ENCODE data around the gene GPD1L. TPM values are rescaled to one million over a fixed set of nuclear protein-coding genes. Genes with fewer than 3 reads are reported as not detected.

Gene GPD1L
- total RNA-seq, 2 experiments from 2014 or later: 10.9 to 12.2 TPM

GRCh38 chr3:32193101-32193500, 86.7 kb downstream of the GPD1L start:
- ChIA-PET CTCF (interaction anchor here (1.2 kb wide), 1 partner anchor 16 kb away, joined by 5 read pairs; no protein-coding TSS in a partner anchor), POLR2A (no interaction called here)
- H3K4me3 Mint-ChIP-seq: no peak overlapping the region
- peaks cover 8% of the 10 kb centered on the region for H3K27me3 Mint-ChIP-seq
- no peaks in the 10 kb centered on the region for H3K4me1 Mint-ChIP-seq (ENCODE audit: low read depth)
- DNase-seq: no peak
- intact Hi-C loops (cut with micrococcal nuclease): no loop called here
- no peaks in the 10 kb centered on the region for H3K36me3 Mint-ChIP-seq
- no peak overlapping the region for H3K27ac Mint-ChIP-seq
- H3K9me3 Mint-ChIP-seq: no peaks in the 10 kb centered on the region

- no peak overlapping the region for H3K27ac Mint-ChIP-seq
- no peak overlapping the region for H3K4me3 Mint-ChIP-seq
- ChIA-PET POLR2A (no interaction called here), CTCF (no interaction called here)
- no peak for DNase-seq
- intact Hi-C loops (cut with micrococcal nuclease): no loop called here
- no peaks in the 10 kb centered on the region for H3K36me3 Mint-ChIP-seq
- H3K9me3 Mint-ChIP-seq: no peaks in the 10 kb centered on the region
- H3K27me3 Mint-ChIP-seq: peaks cover 8% of the 10 kb centered on the region
- no peaks in the 10 kb centered on the region for H3K4me1 Mint-ChIP-seq (ENCODE audit: low read depth)
Measured at GRCh38 chr3:32194653-32195052, 88.2 kb downstream of the GPD1L start.

- Mint-ChIP-seq H3K9me3 (no peaks in the 10 kb centered on the region), H3K36me3 (no peaks in the 10 kb centered on the region), H3K4me3 (no peak overlapping the region), H3K4me1 (ENCODE audit: low read depth) (no peaks in the 10 kb centered on the region), H3K27me3 (peaks cover 5% of the 10 kb centered on the region), H3K27ac (no peak overlapping the region)
- CTCF ChIA-PET: interaction anchor here (0.9 kb wide), 1 partner anchor 45 kb away, joined by 3 read pairs; no protein-coding TSS in a partner anchor
- POLR2A ChIA-PET: no interaction called here
- DNase-seq: no peak
- intact Hi-C loops (cut with micrococcal nuclease): no loop called here
Measured at GRCh38 chr3:32195995-32196540, 89.6 kb downstream of the GPD1L start.

- CTCF ChIA-PET: interaction anchor here (1.0 kb wide), 1 partner anchor 41 kb away, joined by 3 read pairs; the partner anchor contains the start of gene CMTM8
Measured at GRCh38 chr3:32197991-32198390, 91.6 kb downstream of the GPD1L start.

GRCh38 chr3:32198714-32199113, 92.3 kb downstream of the GPD1L start:
- intact Hi-C loops (cut with micrococcal nuclease): no loop called here
- H3K27ac Mint-ChIP-seq: no peak overlapping the region
- CTCF ChIA-PET: interaction anchor here (0.7 kb wide), 1 partner anchor 21 kb away, joined by 3 read pairs; no protein-coding TSS in a partner anchor
- H3K4me1 Mint-ChIP-seq (ENCODE audit: low read depth): no peaks in the 10 kb centered on the region
- DNase-seq: no peak
- H3K27me3 Mint-ChIP-seq: peaks cover 4% of the 10 kb centered on the region
- no peaks in the 10 kb centered on the region for H3K9me3 Mint-ChIP-seq
- H3K4me3 Mint-ChIP-seq: no peak overlapping the region
- no peaks in the 10 kb centered on the region for H3K36me3 Mint-ChIP-seq
- POLR2A ChIA-PET: no interaction called here

More at GRCh38 chr3:32197991-32198390, 91.6 kb downstream of the GPD1L start:
- no peak for DNase-seq
- no peaks in the 10 kb centered on the region for H3K9me3 Mint-ChIP-seq
- H3K4me3 Mint-ChIP-seq: no peak overlapping the region
- POLR2A ChIA-PET: no interaction called here
- H3K27me3 Mint-ChIP-seq: peaks cover 4% of the 10 kb centered on the region
- no peak overlapping the region for H3K27ac Mint-ChIP-seq
- intact Hi-C loops (cut with micrococcal nuclease): no loop called here
- no peaks in the 10 kb centered on the region for H3K4me1 Mint-ChIP-seq (ENCODE audit: low read depth)
- no peaks in the 10 kb centered on the region for H3K36me3 Mint-ChIP-seq

- Mint-ChIP-seq H3K9me3 (no peaks in the 10 kb centered on the region), H3K4me1 (ENCODE audit: low read depth) (no peaks in the 10 kb centered on the region), H3K4me3 (no peak overlapping the region), H3K27me3 (peaks cover 4% of the 10 kb centered on the region), H3K27ac (no peak overlapping the region), H3K36me3 (no peaks in the 10 kb centered on the region)
- POLR2A ChIA-PET: no interaction called here
- intact Hi-C loops (cut with micrococcal nuclease): no loop called here
- CTCF ChIA-PET: interaction anchor here (0.5 kb wide), 1 partner anchor 181 kb away, joined by 3 read pairs; no protein-coding TSS in a partner anchor
- no peak for DNase-seq
Measured at GRCh38 chr3:32200490-32200889, 94.1 kb downstream of the GPD1L start.

- ChIA-PET CTCF (no interaction called here), POLR2A (no interaction called here)
- Mint-ChIP-seq H3K36me3 (no peaks in the 10 kb centered on the region), H3K4me1 (ENCODE audit: low read depth) (no peaks in the 10 kb centered on the region), H3K27ac (no peak overlapping the region), H3K27me3 (peaks cover 4% of the 10 kb centered on the region), H3K9me3 (no peaks in the 10 kb centered on the region), H3K4me3 (no peak overlapping the region)
- DNase-seq: no peak
- intact Hi-C loops (cut with micrococcal nuclease): no loop called here
Measured at GRCh38 chr3:32200992-32201758, 94.8 kb downstream of the GPD1L start.

- intact Hi-C loops (cut with micrococcal nuclease): no loop called here
- H3K4me1 Mint-ChIP-seq (ENCODE audit: low read depth): no peaks in the 10 kb centered on the region
- H3K27ac Mint-ChIP-seq: no peak overlapping the region
- H3K27me3 Mint-ChIP-seq: no peaks in the 10 kb centered on the region
- H3K36me3 Mint-ChIP-seq: no peaks in the 10 kb centered on the region
- H3K4me3 Mint-ChIP-seq: no peak overlapping the region
- no peaks in the 10 kb centered on the region for H3K9me3 Mint-ChIP-seq
- ChIA-PET CTCF (no interaction called here), POLR2A (no interaction called here)
- no peak for DNase-seq
Measured at GRCh38 chr3:32202496-32202895, 96.1 kb downstream of the GPD1L start.

- H3K9me3 Mint-ChIP-seq: no peaks in the 10 kb centered on the region
- DNase-seq: no peak
- no peaks in the 10 kb centered on the region for H3K27me3 Mint-ChIP-seq
- intact Hi-C loops (cut with micrococcal nuclease): no loop called here
- ChIA-PET POLR2A (no interaction called here), CTCF (no interaction called here)
- no peak overlapping the region for H3K27ac Mint-ChIP-seq
- H3K4me3 Mint-ChIP-seq: no peak overlapping the region
- H3K36me3 Mint-ChIP-seq: no peaks in the 10 kb centered on the region
- H3K4me1 Mint-ChIP-seq (ENCODE audit: low read depth): no peaks in the 10 kb centered on the region
Measured at GRCh38 chr3:32203854-32204253, 97.4 kb downstream of the GPD1L start.

- POLR2A ChIA-PET: no interaction called here
Measured at GRCh38 chr3:32208447-32208846, 102.0 kb downstream of the GPD1L start.

GRCh38 chr3:32215185-32215584, 108.8 kb downstream of the GPD1L start:
- POLR2A ChIA-PET: no interaction called here
- CTCF ChIA-PET: interaction anchor here (1.4 kb wide), 1 partner anchor 25 kb away, joined by 3 read pairs; no protein-coding TSS in a partner anchor
- peaks cover 15% of the 10 kb centered on the region for H3K9me3 Mint-ChIP-seq
- no peak overlapping the region for H3K27ac Mint-ChIP-seq
- peaks cover 8% of the 10 kb centered on the region for H3K27me3 Mint-ChIP-seq
- DNase-seq: no peak
- H3K36me3 Mint-ChIP-seq: peaks cover 8% of the 10 kb centered on the region
- intact Hi-C loops (cut with micrococcal nuclease): no loop called here
- H3K4me1 Mint-ChIP-seq (ENCODE audit: low read depth): no peaks in the 10 kb centered on the region
- H3K4me3 Mint-ChIP-seq: no peak overlapping the region

More at GRCh38 chr3:32208447-32208846, 102.0 kb downstream of the GPD1L start:
- Mint-ChIP-seq H3K4me3 (no peak overlapping the region), H3K9me3 (no peaks in the 10 kb centered on the region), H3K27me3 (no peaks in the 10 kb centered on the region), H3K27ac (no peak overlapping the region), H3K36me3 (no peaks in the 10 kb centered on the region), H3K4me1 (ENCODE audit: low read depth) (no peaks in the 10 kb centered on the region)
- CTCF ChIA-PET: no interaction called here
- intact Hi-C loops (cut with micrococcal nuclease): no loop called here
- DNase-seq: no peak

GRCh38 chr3:32216172-32216783, 109.9 kb downstream of the GPD1L start:
- peaks cover 11% of the 10 kb centered on the region for H3K36me3 Mint-ChIP-seq
- H3K4me1 Mint-ChIP-seq (ENCODE audit: low read depth): no peaks in the 10 kb centered on the region
- CTCF ChIA-PET: interaction anchor here (1.4 kb wide), 1 partner anchor 24 kb away, joined by 3 read pairs; no protein-coding TSS in a partner anchor
- H3K27ac Mint-ChIP-seq: no peak overlapping the region
- H3K4me3 Mint-ChIP-seq: no peak overlapping the region
- intact Hi-C loops (cut with micrococcal nuclease): no loop called here
- H3K27me3 Mint-ChIP-seq: peaks cover 8% of the 10 kb centered on the region
- DNase-seq: no peak
- H3K9me3 Mint-ChIP-seq: peaks cover 16% of the 10 kb centered on the region
- POLR2A ChIA-PET: interaction anchor here (0.5 kb wide), 1 partner anchor 1071 kb away, joined by 3 read pairs; no protein-coding TSS in a partner anchor
